8988T (cell line): ENCODE results near the gene TPM4.
A peak's percentile ranks its signal among the peaks of the same experiment; 100 is the strongest.

Source experiments
- DNase-seq: peaks from one replicate; pipeline ENCODE4 v3.0.0; 2011

Gene TPM4

GRCh38 chr19:16042533-16043085 is 33.7 kb upstream of the TPM4 start:
- DNase-seq, result no peak

- no peak for DNase-seq
These were observed 33.0 kb upstream of the TPM4 start for GRCh38 chr19:16043156-16043757.

GRCh38 chr19:16044746-16045145 is 31.5 kb upstream of the TPM4 start:
- DNase-seq, result no peak

- DNase-seq, result no peak
These were observed 31.1 kb upstream of the TPM4 start for GRCh38 chr19:16045171-16045570.

GRCh38 chr19:16045893-16046292 is 30.4 kb upstream of the TPM4 start:
- no peak for DNase-seq

- no peak for DNase-seq
These were observed 27.7 kb upstream of the TPM4 start for GRCh38 chr19:16048583-16048982.

- no peak for DNase-seq
These were observed 24.9 kb upstream of the TPM4 start for GRCh38 chr19:16051254-16052025.

- DNase-seq, result no peak
These were observed 23.9 kb upstream of the TPM4 start for GRCh38 chr19:16052353-16052752.

- no peak for DNase-seq
These were observed 19.2 kb upstream of the TPM4 start for GRCh38 chr19:16057062-16057461.

GRCh38 chr19:16060294-16060693 is 16.0 kb upstream of the TPM4 start:
- DNase-seq, result no peak

GRCh38 chr19:16061943-16062342 is 14.4 kb upstream of the TPM4 start:
- DNase-seq, result no peak

GRCh38 chr19:16062789-16063188 is 13.5 kb upstream of the TPM4 start:
- no peak for DNase-seq

- DNase-seq, result no peak
These were observed 11.9 kb upstream of the TPM4 start for GRCh38 chr19:16064209-16064889.

- peak; percentile 55 for DNase-seq
These were observed 9.6 kb upstream of the TPM4 start for GRCh38 chr19:16066611-16067104.

- DNase-seq, result no peak
These were observed 8.9 kb upstream of the TPM4 start for GRCh38 chr19:16067205-16067938.

- no peak for DNase-seq
These were observed 7.5 kb upstream of the TPM4 start for GRCh38 chr19:16068696-16069259.

GRCh38 chr19:16069813-16070365 is 6.4 kb upstream of the TPM4 start:
- DNase-seq, result no peak

- peak; percentile 71 for DNase-seq
These were observed 5.8 kb upstream of the TPM4 start for GRCh38 chr19:16070366-16070990.

GRCh38 chr19:16071072-16071691 is 5.1 kb upstream of the TPM4 start:
- no peak for DNase-seq

- no peak for DNase-seq
These were observed 2.8 kb upstream of the TPM4 start for GRCh38 chr19:16073481-16073880.

GRCh38 chr19:16073988-16074387 is 2.3 kb upstream of the TPM4 start:
- DNase-seq, result no peak
